Fibroblast of gingiva (primary cell): Measurements from ENCODE around the gene CDH4.

ENCODE experiments used
- DNase-seq: peaks from one replicate; pipeline ENCODE4 v3.0.0-alpha.2; 2011; ENCODE audit warnings: low read depth

Gene CDH4

DNA sequence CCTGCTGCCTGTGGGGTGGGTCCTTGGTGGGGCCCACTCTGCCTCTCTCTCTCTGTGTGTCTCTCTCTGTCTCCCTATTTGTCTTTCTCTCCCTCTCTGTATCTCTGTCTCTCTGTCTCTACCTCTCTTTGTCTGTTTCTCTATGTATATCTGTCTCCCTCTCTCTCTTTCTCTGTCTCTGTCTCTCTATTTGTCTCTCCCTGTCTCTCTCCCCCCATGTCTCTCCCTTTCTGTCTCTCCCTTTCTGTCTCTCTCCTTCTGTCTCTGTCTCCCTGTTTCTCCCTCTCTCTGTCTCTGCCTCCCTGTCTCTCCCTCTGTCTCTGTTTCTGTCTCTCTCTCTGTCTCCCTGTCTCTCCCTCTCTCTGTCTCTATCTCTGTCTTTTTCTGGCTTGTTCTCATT, 353.2 kb downstream of the CDH4 start:
- no peak for DNase-seq

DNA sequence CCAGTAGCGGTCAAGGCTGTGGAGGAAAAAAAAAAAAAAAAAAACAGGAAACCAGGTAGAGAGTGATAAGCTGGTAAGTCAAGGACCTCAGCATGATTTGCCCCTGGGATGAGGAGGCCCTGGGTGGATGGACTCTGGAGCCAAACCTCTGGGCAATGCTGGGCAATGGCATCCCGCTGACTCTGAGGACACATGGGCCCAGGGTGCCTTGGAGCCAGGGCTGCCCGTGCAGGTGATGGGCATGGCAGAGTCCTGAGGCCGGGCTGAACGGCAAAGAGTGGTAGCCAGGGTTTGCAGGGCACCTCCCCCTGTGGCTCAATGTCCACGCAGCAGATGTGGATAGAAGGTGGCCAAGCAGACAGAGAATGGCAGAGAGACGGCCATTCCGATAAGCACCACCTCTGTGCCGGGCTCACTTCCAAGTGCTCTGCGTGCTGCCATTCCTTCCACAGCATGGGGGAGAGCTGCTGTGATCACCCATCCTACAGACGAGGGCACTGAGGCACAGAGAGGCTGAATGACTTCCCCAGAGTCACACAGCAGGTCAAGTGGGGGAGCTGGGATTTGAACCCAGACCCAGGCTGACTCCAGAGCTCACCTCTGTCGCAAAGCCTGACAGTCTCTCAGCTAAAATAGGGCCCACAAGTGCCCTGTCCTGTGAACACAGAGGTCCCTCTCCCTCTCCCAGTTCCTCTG, 353.9 kb downstream of the CDH4 start:
- no peak for DNase-seq

DNA sequence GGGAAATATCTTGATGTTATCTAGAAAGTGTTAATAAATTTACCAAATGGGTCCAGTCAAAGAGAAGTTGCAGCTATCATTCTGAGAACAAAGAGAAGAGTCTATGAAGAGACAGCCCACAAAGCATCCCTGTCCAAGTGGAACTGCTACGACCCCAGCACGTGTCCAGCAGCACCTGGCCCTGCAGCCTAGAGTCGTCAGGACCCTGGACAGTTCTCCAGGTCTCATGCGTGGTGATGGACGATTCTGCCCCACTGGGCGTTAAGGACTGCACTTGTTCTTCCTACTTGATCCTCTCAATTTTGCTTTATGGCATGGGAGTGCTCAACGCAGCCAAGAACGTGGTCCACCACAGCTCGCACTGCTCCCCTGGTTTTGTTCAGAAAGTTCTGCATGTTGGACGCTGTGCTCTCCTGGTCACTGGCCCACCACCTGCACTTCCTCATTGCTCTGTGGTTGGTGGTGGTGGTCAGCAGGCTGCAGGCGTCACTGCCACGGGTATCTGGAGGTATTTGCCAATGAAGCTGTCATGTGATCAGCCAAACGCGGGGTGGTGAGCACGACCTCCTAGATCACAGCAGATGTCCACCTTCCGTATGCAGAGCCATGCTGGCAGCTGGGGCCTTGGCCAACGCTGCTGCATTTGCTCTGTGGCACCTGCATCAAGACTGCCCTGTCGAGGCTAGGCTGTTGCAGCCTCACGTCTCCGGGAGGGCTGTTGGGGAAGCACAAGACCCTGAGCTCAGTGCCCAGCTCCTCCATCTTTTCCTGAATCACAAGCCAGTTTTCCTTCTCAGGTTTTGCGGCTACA, 356.4 kb downstream of the CDH4 start:
- DNase-seq, result no peak

DNA sequence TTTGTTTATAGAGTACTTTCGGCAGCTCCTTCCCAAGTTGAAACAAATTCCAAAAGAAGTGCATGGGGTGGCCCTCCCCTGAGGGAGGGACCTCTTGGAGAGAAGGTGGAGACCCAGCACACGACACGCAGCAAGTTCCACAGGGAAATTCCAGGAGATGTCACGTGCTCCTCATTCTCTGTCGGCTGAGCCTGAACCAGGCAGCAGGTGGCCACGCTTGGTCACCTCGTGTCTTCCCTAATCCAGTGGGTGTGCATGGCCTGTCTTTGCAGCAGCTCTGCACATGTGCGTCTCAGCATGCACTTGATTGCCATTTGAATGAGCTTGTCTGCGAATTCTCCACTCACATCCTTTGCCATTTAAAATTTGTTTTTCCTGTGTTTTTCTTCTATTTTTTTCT, 357.4 kb downstream of the CDH4 start:
- no peak for DNase-seq

DNA sequence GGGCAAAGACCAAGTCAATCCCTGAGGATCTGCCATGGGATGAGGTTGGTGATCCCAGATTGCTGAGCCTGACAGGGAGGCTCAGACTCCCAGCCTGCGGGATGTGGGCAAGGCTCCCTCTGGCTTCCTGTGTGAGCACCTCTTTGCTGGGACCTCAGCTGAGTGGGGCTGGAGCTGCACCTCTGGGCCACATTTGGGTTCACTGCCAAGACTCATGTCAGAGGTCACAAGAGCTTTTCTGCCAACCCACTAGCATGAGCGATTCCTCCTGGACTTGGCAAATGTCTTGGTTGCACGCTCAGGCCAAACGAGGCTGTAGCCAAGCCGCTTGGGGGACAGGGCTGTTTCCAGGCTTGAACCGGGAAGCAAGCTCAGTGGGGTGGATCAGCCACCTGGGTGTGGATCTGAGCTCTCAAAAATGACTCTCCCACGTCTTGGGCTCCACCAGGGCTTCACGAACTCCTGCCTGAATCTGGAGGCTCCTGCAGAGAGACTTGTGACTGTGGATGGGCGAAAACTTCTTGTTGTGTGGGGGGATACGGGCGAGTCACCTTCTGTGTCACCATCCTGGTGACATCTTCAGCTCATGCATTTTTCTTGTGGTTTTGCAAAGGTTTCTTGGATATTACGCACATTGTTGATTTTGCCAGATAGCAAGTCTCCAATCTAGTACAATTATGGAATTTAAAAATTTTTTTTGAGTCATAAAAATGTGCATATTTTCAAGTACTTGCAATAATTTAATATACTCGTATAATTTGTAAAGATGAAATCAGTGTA, 359.5 kb downstream of the CDH4 start:
- DNase-seq, result no peak

DNA sequence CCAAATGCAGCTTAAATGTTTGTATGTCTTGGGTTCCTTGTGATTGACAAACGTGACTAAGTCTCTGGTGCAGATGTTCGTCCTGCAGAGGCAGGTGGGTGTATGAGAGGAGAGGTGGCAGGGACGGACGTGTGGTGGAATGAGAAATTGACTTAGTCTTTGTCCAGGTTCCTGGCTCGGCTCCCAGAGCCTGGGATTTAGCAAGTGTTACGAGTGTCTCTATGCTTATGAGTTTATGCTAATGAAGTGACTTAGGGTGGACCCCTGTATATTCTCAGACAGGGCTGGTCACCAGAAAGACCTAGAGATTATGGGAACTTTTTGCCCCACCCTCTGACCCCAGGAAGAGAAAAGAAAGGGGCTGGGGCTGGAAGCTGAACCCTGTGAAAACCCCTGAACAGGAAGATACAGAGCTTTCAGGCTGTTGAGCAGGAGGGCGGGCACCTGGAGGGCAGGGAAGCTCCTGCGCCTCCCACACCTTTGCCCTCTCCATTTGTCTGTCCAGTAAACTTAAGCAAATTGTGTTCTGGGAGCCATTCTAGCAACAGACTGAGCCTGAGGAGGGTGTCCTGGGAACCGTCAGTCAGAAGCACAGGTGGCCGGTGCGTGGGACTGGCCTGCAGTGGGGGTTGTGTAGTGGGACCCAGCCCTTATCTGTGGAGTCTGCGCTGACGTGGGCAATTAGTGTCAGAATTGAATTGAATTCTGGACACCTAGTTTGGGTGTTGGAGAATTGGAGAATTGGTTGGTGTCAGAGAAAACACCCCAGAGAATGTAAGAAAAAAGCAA, 362.1 kb downstream of the CDH4 start:
- no peak for DNase-seq

DNA sequence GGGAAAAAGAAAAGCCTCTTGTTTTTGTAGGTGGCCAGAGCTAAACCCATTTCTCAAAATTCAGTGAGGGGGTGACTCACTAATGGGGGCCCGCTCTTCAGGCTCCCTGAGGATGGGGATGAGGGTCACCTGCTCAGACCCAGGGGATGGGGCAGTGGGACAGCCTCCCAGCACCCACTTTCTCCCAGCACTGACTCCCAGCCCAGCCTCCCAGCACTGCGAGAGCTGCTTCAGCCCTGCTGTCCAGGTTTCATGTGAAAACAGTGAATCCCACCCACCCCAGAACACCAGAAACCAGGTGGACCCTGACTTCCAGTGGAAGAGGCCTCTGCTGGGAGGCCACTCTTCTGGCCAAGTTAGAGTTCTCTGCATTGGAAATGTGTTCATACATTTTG, 362.6 kb downstream of the CDH4 start:
- DNase-seq, result no peak

DNA sequence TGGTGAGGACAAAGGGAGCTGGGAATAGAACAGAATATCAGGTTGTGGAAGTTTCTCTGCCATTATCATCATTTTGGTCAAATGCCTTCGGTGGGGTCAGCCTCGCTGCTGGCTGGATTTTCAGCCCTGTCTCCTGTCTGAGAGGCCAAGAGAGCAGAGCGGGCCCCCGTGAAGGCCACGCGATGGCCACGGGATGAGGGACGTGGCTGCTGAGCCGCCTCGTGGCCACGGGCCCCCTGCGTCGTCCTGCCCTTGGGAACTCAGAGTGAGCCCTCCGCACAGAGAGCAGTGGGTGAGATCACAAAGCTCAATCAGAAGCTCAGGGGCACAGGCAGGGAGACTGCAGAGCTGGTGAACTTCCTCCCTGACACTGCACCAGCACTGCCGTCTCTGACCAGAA, 363.7 kb downstream of the CDH4 start:
- DNase-seq, result no peak

DNA sequence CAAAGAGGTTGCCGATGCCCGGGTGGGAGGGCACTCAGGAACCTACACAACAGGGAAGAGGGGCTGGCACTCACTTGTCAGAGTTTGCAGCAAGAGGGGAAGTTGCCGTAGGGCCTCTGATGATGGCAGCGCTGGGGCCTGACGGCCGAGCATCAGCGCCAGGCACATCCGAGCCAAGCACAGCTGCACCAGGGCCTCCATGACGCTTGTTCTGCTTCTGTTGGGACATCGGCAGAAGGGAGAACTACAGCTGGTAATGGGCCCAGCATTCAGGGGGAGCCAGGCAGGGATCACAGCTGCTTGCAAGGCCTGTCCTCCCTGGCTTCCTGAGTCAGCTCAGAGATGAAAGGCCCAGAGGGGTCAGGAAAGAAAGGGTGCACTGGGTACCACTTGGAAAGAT, 367.7 kb downstream of the CDH4 start:
- DNase-seq, result no peak

DNA sequence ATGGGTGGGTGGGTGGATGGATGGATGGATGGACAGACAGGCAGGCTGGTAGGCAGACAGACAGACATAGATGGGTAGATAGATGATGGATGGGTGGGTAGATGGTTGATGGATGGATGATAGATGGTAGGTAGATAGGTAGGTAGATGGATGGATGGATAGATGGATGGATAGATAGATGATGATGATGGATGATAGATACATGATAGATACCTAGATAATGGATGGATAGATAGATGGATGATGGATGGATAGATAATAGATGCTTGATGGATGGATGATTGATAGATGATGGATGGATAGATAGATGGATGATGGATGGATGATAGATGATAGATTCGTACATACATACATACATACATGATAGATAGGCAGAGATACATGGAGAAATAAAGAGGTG, 368.1 kb downstream of the CDH4 start:
- no peak for DNase-seq

DNA sequence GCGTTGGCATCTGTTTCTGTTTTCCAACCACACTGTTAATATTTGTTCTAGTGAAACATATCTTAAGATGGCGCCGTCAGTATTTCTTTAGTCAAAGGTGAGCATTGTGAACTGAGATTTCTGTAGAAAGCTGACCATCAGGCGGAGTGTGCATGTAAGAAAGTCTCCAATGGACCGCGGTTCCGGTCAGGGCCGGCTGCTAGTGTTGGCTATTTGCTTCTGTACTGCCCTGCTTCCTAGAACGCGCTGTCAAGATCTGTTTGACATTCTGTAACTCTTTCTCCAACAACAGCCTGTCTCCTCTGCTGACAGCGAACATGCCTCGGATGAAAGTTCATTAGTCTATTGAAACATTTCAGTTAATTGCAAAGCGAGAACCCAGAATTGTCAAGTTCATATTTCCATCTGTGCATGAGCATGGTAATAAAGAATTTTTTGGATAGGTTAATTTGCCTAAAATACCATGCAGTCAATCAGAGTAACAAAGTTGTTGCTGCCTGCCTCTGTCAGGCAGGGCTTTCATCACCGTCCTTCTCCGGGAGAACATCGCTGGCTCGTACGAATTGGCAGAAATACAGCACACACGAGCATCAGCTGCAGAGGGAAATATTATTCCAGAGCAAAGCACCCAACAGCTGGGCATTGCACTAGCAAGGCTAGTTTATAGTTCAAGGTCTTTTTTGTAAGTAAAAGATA, 369.1 kb downstream of the CDH4 start:
- DNase-seq, result no peak

DNA sequence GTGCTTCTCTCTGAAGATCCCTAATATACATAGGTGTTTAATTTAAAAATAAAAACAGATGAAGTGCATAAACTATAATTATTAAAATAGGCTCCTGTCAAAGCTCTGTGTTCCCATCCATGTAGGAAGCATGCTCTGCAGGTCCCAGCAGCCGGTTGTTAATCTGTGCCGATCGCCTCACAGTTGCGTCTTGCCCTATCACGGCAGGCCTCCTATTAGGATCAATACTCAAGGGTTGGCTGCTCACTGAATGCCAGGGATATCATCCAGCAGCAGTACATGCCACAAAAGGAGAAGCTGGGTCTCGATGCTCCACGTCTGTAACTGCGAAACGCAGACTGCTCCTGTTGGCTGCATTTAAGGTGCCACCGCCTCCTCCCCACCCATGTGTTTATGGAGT, 369.8 kb downstream of the CDH4 start:
- no peak for DNase-seq

DNA sequence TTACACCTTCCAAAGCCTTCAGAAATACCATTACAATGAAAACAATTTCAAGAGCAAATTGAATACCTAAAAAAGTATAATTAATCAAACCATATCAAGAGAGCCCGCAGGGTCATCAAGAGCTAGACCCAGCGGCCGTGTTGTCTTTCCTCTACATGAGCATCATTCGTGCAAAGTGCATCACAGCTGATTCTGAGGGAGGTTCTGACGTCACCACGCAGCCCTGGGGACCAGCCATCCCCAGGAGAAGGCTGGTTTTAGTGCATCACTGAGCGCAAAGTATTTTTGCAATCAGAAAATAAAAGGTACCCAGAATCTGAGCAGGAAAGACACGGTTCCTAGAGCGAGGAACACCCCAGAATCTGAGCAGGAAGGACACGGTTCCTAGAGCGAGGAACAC, 371.4 kb downstream of the CDH4 start:
- no peak for DNase-seq

DNA sequence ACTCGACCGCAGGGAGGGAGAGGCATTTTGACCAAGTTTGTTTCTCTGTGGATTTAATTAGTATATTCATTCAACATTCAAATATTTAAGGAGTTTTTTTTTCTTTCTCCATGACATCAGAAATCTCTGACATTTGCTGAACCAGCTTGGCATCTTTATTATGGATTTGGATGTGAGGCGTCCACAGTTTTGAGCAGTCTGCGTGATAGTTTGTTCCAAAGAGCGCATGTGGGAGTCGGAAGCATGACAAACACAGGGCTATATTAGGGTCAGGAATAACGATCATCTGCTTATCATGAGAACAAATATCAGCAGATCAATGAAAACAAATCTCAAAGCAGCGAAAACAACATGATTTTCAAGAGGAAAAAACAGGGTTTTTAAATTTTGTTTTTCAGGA, 373.2 kb downstream of the CDH4 start:
- DNase-seq, result no peak

DNA sequence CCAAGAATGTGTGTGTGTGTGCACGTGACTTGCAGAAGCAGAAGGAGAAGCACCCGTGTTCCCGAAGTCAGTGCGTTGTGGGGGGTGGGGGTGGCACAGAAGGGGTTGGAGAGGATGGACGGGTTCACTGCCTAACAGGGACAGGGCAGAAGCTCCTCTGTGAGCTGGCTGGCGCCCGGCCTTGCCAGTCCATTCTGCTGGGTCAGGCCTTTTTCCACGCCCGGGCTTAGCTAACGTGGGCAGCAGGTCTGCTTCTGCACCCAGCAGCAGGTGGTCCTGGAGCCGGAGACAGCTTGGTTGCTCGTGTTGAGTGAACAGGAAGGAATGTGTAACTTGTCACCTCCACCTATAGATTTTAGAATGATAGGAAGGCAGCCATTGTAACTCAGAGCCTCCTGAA, 374.4 kb downstream of the CDH4 start:
- no peak for DNase-seq

DNA sequence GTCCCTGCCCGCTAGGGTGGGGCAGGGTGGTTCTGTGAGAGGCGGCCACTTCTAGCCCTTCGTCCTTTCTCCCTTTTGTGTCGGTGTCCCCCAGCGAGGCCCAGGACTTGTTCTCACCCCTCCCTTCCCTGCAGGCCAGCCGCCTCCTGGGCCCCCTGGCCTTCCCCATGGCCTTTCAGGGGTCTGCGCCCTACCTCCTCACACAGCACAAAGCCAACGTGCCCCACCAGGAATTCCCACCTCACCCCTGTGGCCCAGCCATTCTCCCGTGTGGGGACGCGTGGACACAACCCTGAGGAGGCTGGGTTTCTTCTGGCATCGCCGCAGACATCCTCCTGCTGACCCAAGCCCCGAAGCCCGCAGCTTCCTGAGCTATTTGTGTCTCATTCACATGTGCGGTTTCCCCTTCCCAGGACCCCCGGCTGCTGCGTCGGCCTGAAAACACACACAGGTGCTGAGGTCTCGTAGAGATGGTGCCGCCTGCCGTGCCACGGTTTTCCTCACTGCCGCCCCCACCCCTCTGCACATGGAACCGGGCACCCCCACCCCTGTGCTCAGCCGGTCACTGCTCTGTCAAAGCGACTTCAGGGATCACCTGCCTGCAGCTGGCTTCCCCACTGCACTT, 375.8 kb downstream of the CDH4 start:
- DNase-seq, result no peak

DNA sequence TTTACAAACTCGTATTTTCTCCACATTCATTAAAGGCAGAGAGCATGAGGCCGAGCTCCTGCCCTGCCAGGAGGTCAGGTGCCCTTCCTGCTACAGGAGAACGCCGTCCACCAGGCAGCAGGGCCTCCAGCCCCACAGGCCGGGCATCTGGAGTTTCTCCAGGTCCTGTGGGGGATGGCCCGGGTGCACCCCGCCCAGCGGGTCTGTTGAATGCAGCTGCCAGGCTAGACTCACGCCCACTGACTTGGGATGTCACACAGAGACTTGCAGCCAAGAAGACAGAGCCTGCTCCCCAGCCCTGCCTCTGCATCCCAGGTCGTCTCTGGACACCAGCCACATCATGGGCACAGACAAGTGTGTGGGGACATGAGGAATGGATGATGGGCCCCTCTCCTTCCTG, 376.4 kb downstream of the CDH4 start:
- DNase-seq, result no peak

DNA sequence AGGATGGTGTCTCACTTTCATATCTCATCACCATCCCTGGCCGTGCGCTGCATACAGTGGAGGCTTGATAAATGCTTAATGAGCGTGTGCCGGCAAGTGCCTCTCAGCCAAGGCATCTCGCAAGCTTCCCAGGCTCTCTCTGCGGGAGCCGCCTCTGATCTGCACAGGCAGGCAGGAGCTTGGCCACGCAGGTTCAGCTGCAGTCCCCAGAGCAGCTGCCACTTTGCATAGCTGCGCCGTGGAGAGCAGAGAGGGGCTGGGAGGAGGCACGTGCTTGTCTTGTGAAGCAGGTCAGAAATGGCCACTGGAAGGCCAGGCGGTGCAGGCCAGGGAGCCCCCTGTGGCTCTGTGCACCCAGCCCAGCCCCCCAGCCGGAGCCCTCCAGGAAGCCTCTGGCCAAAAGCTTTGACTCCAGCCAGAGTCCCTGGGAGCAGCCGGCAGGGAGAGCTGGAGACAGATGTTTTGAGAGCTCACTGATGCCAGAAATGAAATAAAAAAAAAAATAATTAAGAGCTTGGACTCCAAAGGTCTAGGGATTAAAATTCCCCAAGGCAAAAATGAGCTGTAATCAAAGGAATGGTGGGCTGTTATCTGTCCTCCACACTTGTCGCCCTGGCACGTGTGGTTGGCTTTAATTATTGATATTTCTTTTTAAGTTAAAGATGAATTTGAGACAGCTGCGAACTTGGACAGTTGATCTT, 377.0 kb downstream of the CDH4 start:
- no peak for DNase-seq

DNA sequence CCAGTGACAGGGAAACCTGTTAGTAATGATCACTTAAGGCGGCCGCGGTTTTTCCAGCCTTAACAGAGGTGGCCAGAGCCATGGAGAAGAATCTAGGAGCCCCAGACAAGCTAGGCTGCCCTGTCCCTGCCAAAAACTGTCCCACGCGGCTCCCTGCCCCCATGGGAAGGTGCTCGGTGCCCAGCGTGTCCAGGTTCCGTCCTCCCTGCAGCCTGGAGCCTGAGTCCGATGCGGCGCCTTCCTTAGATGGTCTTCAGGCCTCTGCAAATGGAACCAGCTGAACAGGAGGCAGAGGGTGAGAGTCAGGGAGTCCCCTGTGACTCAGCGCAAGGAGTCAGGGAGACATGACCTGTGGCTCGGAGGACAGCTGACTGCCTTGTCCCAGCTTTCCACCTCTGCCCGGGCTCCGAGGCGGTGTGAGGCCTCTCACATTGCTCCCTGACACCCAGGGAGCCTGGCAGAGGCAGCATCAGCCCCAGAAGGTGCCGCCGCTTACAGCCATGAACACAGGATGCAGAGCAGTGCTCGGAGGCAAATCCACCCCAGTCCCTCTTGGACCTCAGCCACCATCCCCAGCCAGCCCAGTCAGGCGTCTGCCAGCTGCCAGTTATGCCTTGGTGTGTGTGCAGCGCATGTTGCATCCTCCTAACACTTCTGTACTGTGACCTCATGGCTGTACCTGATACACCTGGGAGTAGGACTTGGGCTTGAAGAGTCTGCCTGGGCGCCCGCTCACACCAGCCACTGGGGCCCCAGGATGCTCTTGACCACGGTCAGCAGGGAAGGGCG, 377.7 kb downstream of the CDH4 start:
- DNase-seq, result no peak

DNA sequence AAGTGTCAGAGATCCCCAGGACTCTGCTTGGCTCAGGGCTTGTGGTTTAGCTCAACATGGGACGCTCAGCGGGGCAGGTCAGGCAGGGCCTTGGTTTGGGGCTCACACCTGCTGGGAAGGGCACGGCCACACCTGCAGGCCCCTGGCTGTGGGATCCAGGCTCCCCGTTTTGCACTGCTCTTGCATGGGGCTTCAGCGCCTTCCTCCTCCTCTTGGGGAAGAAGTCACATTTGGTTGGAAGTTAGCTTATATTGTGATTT, 378.3 kb downstream of the CDH4 start:
- no peak for DNase-seq
